Mesendoderm (in vitro differentiated cells): ENCODE measurements around the gene FADS2.
A peak's percentile ranks its signal among the peaks of the same experiment; 100 is the strongest.

Experiments
- DNase-seq: peaks from one replicate; pipeline ENCODE4 v3.0.0; 2013
- H2AK5ac ChIP-seq: 2 replicates; pipeline ENCODE4 v1.6.1; 2013; ENCODE audit warnings: low read length, inconsistent platforms
- H2BK120ac ChIP-seq: 2 replicates; pipeline ENCODE4 v1.6.1; 2013; ENCODE audit warnings: low read depth, mild to moderate bottlenecking, low read length, moderate library complexity, mixed read lengths
- H2BK15ac ChIP-seq: replicated peaks from 2 replicates; pipeline ENCODE4 v1.6.1; 2013; ENCODE audit warnings: low read depth, mild to moderate bottlenecking, moderate library complexity
- H2BK5ac ChIP-seq: 2 replicates; pipeline ENCODE4 v1.6.1; 2013; ENCODE audit warnings: low read length, inconsistent platforms
- H3K18ac ChIP-seq: 2 replicates; pipeline ENCODE4 v1.6.1; 2013; ENCODE audit warnings: mild to moderate bottlenecking, low read length, mixed read lengths
- H3K23ac ChIP-seq: one replicate; pipeline ENCODE4 v1.6.1; 2013; ENCODE audit warnings: low read length
- H3K27ac ChIP-seq: 2 replicates; pipeline ENCODE4 v1.5.1; 2013; ENCODE audit warnings: low read depth, mild to moderate bottlenecking, inconsistent platforms, low read length, moderate library complexity
- H3K27me3 ChIP-seq: 2 replicates; pipeline ENCODE4 v1.6.1; 2013; ENCODE audit warnings: low read length, control low read depth, mild to moderate bottlenecking, inconsistent platforms; ENCODE audit not compliant: insufficient read depth, poor library complexity
- H3K36me3 ChIP-seq: 2 replicates; pipeline ENCODE4 v1.6.1; 2013; ENCODE audit warnings: low read length, inconsistent platforms; ENCODE audit not compliant: control insufficient read depth, insufficient read depth
- H3K4ac ChIP-seq: one replicate; pipeline ENCODE4 v1.6.1; 2013; ENCODE audit warnings: low read depth, mild to moderate bottlenecking, low read length, moderate library complexity
- H3K4me1 ChIP-seq: 2 replicates; pipeline ENCODE4 v1.6.1; 2013; ENCODE audit warnings: low read depth, low read length, inconsistent platforms; ENCODE audit not compliant: control insufficient read depth
- H3K4me2 ChIP-seq: 2 replicates; pipeline ENCODE4 v1.6.1; 2013; ENCODE audit warnings: low read length
- H3K4me3 ChIP-seq: 2 replicates; pipeline ENCODE4 v1.5.1; 2013; ENCODE audit warnings: mild to moderate bottlenecking, low read length
- H3K56ac ChIP-seq: one replicate; pipeline ENCODE4 v1.6.1; 2013; ENCODE audit warnings: low read length
- H3K79me1 ChIP-seq: 2 replicates; pipeline ENCODE4 v1.6.1; 2013; ENCODE audit warnings: low read length, inconsistent platforms
- H3K79me2 ChIP-seq: 2 replicates; pipeline ENCODE4 v1.6.1; 2013; ENCODE audit warnings: mild to moderate bottlenecking, low read length; ENCODE audit not compliant: control insufficient read depth, insufficient read depth
- H3K9ac ChIP-seq: 2 replicates; pipeline ENCODE4 v1.6.1; 2013; ENCODE audit warnings: low read length, inconsistent platforms
- H4K5ac ChIP-seq: one replicate; pipeline ENCODE4 v1.6.1; 2013; ENCODE audit warnings: low read length
- H4K8ac ChIP-seq: one replicate; pipeline ENCODE4 v1.6.1; 2013; ENCODE audit warnings: low read depth, mild to moderate bottlenecking, control low read depth, low read length, moderate library complexity
- WGBS: extraction: QIAGEN DNeasy Blood & Tissue Kit; methylation state at CpG from one replicate; pipeline ENCODE4 v1.1.7; 2013; ENCODE audit warnings: low lambda C conversion rate, missing lambda C conversion rate; ENCODE audit not compliant: insufficient coverage; ENCODE audit errors: extremely low coverage; 5-methylcytosine and 5-hydroxymethylcytosine counted together

Gene FADS2

GRCh38 chr11:61883327-61883726, 55.2 kb downstream of the FADS2 start:
- no peak overlapping the region for H3K4ac ChIP-seq
- H3K36me3 ChIP-seq = no peaks in the 10 kb centered on the region
- H4K5ac ChIP-seq = no peak overlapping the region
- no peak overlapping the region for H4K8ac ChIP-seq
- peak overlapping the region; percentile 32 for H2AK5ac ChIP-seq
- no CpG with 5 or more reads among the region's 10 CpGs for WGBS
- peak overlapping the region; percentile 22 for H3K56ac ChIP-seq
- H3K4me3 ChIP-seq = no peak overlapping the region
- no peak overlapping the region for H3K9ac ChIP-seq
- H3K4me1 ChIP-seq = peaks cover 6% of the 10 kb centered on the region
- no peak overlapping the region for H2BK5ac ChIP-seq
- no peak overlapping the region for H3K4me2 ChIP-seq
- H2BK15ac ChIP-seq = no peak overlapping the region
- H3K79me1 ChIP-seq = no peaks in the 10 kb centered on the region
- no peak overlapping the region for H3K27ac ChIP-seq
- no peaks in the 10 kb centered on the region for H3K79me2 ChIP-seq
- no peak overlapping the region for H3K23ac ChIP-seq
- H3K27me3 ChIP-seq = no peaks in the 10 kb centered on the region
- no peak overlapping the region for H2BK120ac ChIP-seq
- DNase-seq = no peak
- no peak overlapping the region for H3K18ac ChIP-seq

GRCh38 chr11:61883947-61884346, 55.8 kb downstream of the FADS2 start:
- no CpG with 5 or more reads among the region's 5 CpGs for WGBS
- H3K79me2 ChIP-seq = no peaks in the 10 kb centered on the region
- peak overlapping the region; percentile 7 for H3K56ac ChIP-seq
- no peaks in the 10 kb centered on the region for H3K79me1 ChIP-seq
- no peak overlapping the region for H2BK5ac ChIP-seq
- no peak overlapping the region for H3K4me3 ChIP-seq
- H3K18ac ChIP-seq = no peak overlapping the region
- no peak overlapping the region for H3K4me2 ChIP-seq
- peaks cover 6% of the 10 kb centered on the region for H3K4me1 ChIP-seq
- no peak for DNase-seq
- H2BK120ac ChIP-seq = no peak overlapping the region
- no peaks in the 10 kb centered on the region for H3K27me3 ChIP-seq
- H3K4ac ChIP-seq = no peak overlapping the region
- H4K5ac ChIP-seq = no peak overlapping the region
- H2AK5ac ChIP-seq = peak overlapping the region; percentile 51
- no peak overlapping the region for H4K8ac ChIP-seq
- H2BK15ac ChIP-seq = no peak overlapping the region
- H3K9ac ChIP-seq = no peak overlapping the region
- H3K27ac ChIP-seq = no peak overlapping the region
- no peaks in the 10 kb centered on the region for H3K36me3 ChIP-seq
- peak overlapping the region; percentile 89 for H3K23ac ChIP-seq

GRCh38 chr11:61885166-61885778, 57.2 kb downstream of the FADS2 start:
- H3K27me3 ChIP-seq = no peaks in the 10 kb centered on the region
- H2BK5ac ChIP-seq = no peak overlapping the region
- H3K79me2 ChIP-seq = no peaks in the 10 kb centered on the region
- H3K4me1 ChIP-seq = peaks cover 3% of the 10 kb centered on the region
- H3K4me3 ChIP-seq = no peak overlapping the region
- H2AK5ac ChIP-seq = no peak overlapping the region
- H3K9ac ChIP-seq = no peak overlapping the region
- WGBS = no CpG with 5 or more reads among the region's 7 CpGs
- no peaks in the 10 kb centered on the region for H3K36me3 ChIP-seq
- no peak overlapping the region for H3K56ac ChIP-seq
- no peaks in the 10 kb centered on the region for H3K79me1 ChIP-seq
- no peak overlapping the region for H3K4ac ChIP-seq
- H2BK15ac ChIP-seq = no peak overlapping the region
- no peak overlapping the region for H3K4me2 ChIP-seq
- no peak overlapping the region for H2BK120ac ChIP-seq
- H4K8ac ChIP-seq = no peak overlapping the region
- H3K23ac ChIP-seq = no peak overlapping the region
- no peak overlapping the region for H3K27ac ChIP-seq
- no peak overlapping the region for H3K18ac ChIP-seq
- H4K5ac ChIP-seq = no peak overlapping the region
- DNase-seq = peak; percentile 53

GRCh38 chr11:61885784-61886580, 57.9 kb downstream of the FADS2 start:
- H3K4me3 ChIP-seq = no peak overlapping the region
- no peaks in the 10 kb centered on the region for H3K36me3 ChIP-seq
- WGBS = no CpG with 5 or more reads among the region's 13 CpGs

GRCh38 chr11:61886643-61887042, 58.5 kb downstream of the FADS2 start:
- H3K4me2 ChIP-seq = no peak overlapping the region
- peaks cover 4% of the 10 kb centered on the region for H3K4me1 ChIP-seq
- H3K4me3 ChIP-seq = no peak overlapping the region
- H2BK120ac ChIP-seq = no peak overlapping the region
- H2BK15ac ChIP-seq = no peak overlapping the region
- no peak overlapping the region for H4K8ac ChIP-seq
- no CpG with 5 or more reads among the region's 3 CpGs for WGBS
- H3K56ac ChIP-seq = no peak overlapping the region
- H2AK5ac ChIP-seq = no peak overlapping the region
- H3K23ac ChIP-seq = no peak overlapping the region
- no peaks in the 10 kb centered on the region for H3K79me1 ChIP-seq
- H3K9ac ChIP-seq = no peak overlapping the region
- no peak overlapping the region for H4K5ac ChIP-seq
- no peak overlapping the region for H3K18ac ChIP-seq
- H3K36me3 ChIP-seq = no peaks in the 10 kb centered on the region
- DNase-seq = no peak
- no peaks in the 10 kb centered on the region for H3K27me3 ChIP-seq
- no peaks in the 10 kb centered on the region for H3K79me2 ChIP-seq
- H2BK5ac ChIP-seq = no peak overlapping the region
- no peak overlapping the region for H3K27ac ChIP-seq
- H3K4ac ChIP-seq = no peak overlapping the region

More at GRCh38 chr11:61885784-61886580, 57.9 kb downstream of the FADS2 start:
- Histone ChIP-seq H3K79me1 (no peaks in the 10 kb centered on the region), H4K5ac (no peak overlapping the region), H3K4me1 (peaks cover 6% of the 10 kb centered on the region), H3K9ac (no peak overlapping the region), H2AK5ac (no peak overlapping the region), H3K27ac (no peak overlapping the region), H3K27me3 (no peaks in the 10 kb centered on the region), H3K23ac (no peak overlapping the region), H2BK15ac (no peak overlapping the region), H3K18ac (no peak overlapping the region), H3K56ac (no peak overlapping the region), H3K79me2 (no peaks in the 10 kb centered on the region), H3K4ac (no peak overlapping the region), H3K4me2 (no peak overlapping the region), H2BK5ac (no peak overlapping the region), H4K8ac (no peak overlapping the region), H2BK120ac (no peak overlapping the region)
- peak; percentile 55 for DNase-seq
